Activated CD4-positive, alpha-beta T cell treated with anti-CD3 and anti-CD28 coated beads for 48 hours (primary cell): ENCODE results near the gene EFCAB10.
A peak's percentile ranks its signal among the peaks of the same experiment; 100 is the strongest.
"Not testable (repeated sequence)": the region's sequence is repeated elsewhere in the genome, so short reads cannot be mapped to it uniquely, and the experiment has no call there.

Experiments used
- DNase-seq: peaks from one replicate; pipeline ENCODE4 v3.0.0-alpha.2; 2020

Gene EFCAB10

DNA sequence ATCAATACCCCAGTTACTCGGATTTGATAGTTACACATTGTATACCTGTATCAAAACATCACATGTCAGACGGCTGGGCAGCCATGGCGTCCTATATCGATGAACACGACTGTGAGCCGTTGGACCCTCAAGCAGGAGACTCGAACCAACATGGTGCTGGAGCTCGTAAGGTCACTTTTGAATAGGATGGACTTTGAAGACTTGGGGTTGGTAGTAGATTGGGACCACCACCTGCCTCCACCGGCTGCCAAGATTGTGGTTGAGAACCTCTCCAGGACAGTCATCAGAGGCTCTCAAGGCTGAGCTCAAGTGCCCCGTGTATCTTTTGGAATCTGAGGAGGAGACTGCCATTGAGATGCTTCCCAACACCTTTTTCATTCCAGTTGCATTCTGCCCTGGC is 51.2 kb downstream of the EFCAB10 start:
- no peak for DNase-seq

- DNase-seq, result not testable (repeated sequence)
Observed at GRCh38 chr7:105527737-105528136, 53.6 kb downstream of the EFCAB10 start.

DNA sequence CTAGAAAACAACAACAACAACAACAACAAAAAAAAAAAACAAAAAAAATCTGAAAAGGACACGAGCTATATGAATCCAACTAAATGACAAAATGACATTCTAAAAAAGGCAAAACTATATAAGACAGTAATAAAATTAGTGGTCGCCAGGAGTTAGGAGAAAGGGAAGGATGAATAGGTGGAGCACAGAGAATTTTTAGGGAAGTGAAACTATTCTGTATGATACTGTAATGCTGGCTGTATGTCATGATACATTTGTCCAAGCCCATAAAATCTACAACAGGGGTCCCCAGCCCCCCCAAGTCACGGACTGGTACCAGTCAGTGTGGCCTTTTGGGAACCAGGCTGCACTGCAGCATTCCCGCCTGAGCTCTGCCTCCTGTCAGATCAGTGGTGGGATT is 56.5 kb downstream of the EFCAB10 start:
- DNase-seq, result no peak

GRCh38 chr7:105524423-105524822 is 56.9 kb downstream of the EFCAB10 start:
- DNase-seq, result not testable (repeated sequence)

DNA sequence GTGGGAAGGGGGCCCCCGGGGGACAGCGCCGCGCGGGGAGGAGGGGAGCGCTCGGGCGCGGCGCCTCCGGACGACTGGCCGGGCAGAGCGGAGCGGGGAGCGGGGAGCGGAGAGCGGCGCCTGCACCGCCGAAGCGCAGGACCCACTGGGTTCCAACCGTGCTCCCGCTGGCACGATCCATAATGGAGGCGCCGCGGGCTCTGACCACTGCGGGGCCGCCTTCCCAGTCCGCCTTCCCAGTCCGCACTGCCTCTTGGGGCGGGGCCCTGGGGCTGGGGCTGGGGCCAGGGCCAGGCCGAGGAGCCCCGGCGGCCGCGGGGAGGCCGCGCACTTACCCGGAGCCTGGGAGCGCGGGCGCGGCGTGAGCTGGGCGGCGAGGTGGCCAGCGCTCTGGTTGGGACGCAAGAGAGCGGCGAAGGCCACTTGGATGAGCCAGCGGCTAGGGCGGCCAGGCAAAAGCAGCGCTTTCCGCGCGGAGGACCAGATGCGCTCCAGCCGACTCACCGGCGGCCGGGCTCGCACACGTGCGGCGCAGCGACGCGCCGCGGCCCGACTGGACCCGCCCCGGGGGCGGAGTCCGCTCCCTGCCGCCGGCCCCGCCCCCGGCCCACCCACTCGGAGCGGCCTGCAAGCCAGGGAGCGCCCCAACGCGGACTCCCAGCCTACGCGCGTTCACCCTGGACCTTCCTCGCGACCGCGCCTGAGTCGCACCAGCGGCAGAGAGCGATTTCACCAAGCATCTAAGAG is 59.4 kb downstream of the EFCAB10 start, which contains the start of gene PUS7:
PUS7 (minus strand) TSS at position 555 of the 747 bp plus-strand sequence. CDS start 13,759 bp downstream, outside the sequence.
- peak; percentile 87 for DNase-seq

GRCh38 chr7:105521027-105521716 is 60.1 kb downstream of the EFCAB10 start:
- DNase-seq, result peak; percentile 67

GRCh38 chr7:105520620-105521019 is 60.7 kb downstream of the EFCAB10 start:
- DNase-seq, result not testable (repeated sequence)

DNA sequence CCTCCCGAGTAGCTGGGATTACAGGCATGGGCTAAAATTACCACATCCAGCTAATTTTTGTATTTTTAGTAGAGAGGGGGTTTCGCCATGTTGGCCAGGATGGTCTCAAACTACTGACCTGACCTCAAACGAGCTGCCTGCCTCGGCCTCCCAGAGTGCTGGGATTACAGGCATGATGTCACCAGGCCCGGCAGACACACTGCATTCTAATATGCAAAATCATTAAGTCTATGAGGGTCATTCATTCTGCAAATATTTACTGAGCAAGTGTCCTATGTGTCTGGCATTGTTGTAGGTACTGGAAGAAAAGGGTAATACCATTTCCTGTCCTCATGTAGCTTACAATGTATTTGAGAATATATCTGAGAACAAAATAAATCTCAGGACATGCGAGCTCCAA is 61.9 kb downstream of the EFCAB10 start:
- no peak for DNase-seq

DNA sequence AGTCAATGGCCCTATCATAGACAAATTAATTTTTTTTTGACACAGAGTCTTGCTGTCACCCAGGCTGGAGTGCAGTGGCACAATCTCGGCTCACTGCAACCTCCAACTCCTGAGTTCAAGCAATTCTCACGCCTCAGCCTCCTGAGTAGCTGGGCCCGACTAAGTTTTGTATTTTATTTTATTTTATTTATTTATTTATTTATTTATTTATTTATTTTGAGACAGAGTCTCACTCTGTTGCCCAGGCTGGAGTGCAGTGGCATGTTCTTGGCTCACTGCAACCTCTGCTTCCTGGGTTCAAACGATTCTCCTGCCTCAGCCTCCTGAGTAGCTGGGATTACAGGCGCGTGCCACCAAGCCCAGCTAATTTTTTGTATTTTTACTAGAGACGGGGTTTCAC is 65.7 kb downstream of the EFCAB10 start:
- not testable (repeated sequence) for DNase-seq
